Lower leg skin (tissue), 3 donors: ENCODE data around the gene DOC2A.

Experiments
- CTCF ChIP-seq, 3 donors: fragments of 450-650 bp; IDR thresholded peaks; one replicate each; pipeline ENCODE4 v1.5.1; 2016; ENCODE audit warnings: antibody characterized with exemption in 3 of 3, mild to moderate bottlenecking in 3 of 3, moderate library complexity in 2 of 3
- POLR2A ChIP-seq, 2 donors: fragments of 450-650 bp; IDR thresholded peaks; one replicate each; pipeline ENCODE4 v1.6.1; 2016 to 2017; ENCODE audit warnings: antibody characterized with exemption in 2 of 2, mild to moderate bottlenecking in 1 of 2, moderate library complexity in 1 of 2

- no peak for TF ChIP-seq CTCF (IDR thresholded peaks at IDR 0.05)
- no peak for TF ChIP-seq POLR2A (IDR thresholded peaks at IDR 0.05)
Measured at GRCh38 chr16:30051518-30051917, 40.7 kb upstream of the DOC2A start.
